Activated T-helper 1 cell treated with anti-CD3 and anti-CD28 coated beads, Interleukin-2, amount 50 U/mL, for 16 hours (primary cell): ENCODE results near the gene GRM8.
A peak's percentile ranks its signal among the peaks of the same experiment; 100 is the strongest.

Source experiments
- DNase-seq, 2 donors: peaks; one replicate each; pipeline ENCODE4 v3.0.0-alpha.2; 2020; ENCODE audit warnings: low read depth in 1 of 2, low spot score in 1 of 2

GRM8 gene

GRCh38 chr7:126750207-126750911 is 502.4 kb downstream of the GRM8 start:
- DNase-seq = no peak

GRCh38 chr7:126728967-126729366 is 523.8 kb downstream of the GRM8 start:
- DNase-seq = no peak

DNA sequence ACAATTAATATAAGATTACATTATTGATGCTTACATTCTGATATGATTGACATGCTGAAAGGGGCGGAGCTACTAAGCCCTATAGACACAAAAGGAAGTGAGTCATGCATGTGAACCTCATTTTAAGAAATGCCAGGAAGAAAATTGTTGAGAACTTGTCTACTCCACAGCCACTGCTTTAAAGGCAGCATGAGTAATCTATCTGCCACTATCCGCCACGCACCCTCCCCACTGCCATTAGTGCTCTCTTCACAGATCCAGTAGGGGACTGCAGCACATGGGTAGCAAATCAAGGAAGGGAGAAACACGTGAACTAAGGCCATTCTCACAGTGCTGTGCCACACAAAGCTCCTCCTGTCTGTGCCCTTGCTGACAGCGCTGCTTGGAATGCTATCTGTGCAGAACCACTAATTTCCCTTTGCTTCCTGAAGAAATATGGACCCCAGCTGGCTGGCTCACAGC is 524.8 kb downstream of the GRM8 start:
- no peak for DNase-seq

GRCh38 chr7:126723966-126724544 is 528.7 kb downstream of the GRM8 start:
- DNase-seq = no peak

GRCh38 chr7:126720232-126720631 is 532.5 kb downstream of the GRM8 start:
- DNase-seq = no peak

- no peak for DNase-seq
Measured at GRCh38 chr7:126718419-126718818, 534.3 kb downstream of the GRM8 start.

- DNase-seq = no peak
Measured at GRCh38 chr7:126716321-126716720, 536.4 kb downstream of the GRM8 start.

DNA sequence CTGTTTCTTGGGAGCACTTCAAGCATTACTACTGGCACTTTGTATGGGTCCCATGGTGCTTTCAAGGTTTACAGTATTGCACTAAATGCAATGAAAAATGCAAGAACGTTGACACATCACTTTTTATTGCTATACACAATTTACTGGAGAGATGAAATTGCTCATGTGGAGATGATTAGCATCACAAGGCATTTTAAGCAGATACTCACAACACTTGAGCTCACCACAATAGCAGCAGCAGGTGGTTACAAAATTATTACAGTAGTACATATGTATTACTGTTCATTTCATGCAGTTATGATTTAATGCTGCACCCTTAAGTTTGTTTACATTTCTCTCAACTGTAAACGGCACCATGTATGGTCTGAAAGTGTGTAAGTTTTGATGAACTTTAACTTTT is 537.7 kb downstream of the GRM8 start:
- DNase-seq = no peak

- no peak for DNase-seq
Measured at GRCh38 chr7:126702242-126703016, 550.3 kb downstream of the GRM8 start.

- DNase-seq = peak in 1 of 2 donors; percentile 15
Measured at GRCh38 chr7:126700807-126701604, 551.7 kb downstream of the GRM8 start.

GRCh38 chr7:126699707-126700106 is 553.0 kb downstream of the GRM8 start:
- no peak for DNase-seq

GRCh38 chr7:126698909-126699308 is 553.8 kb downstream of the GRM8 start:
- DNase-seq = no peak

GRCh38 chr7:126698446-126698845 is 554.3 kb downstream of the GRM8 start:
- DNase-seq = no peak

GRCh38 chr7:126696256-126697038 is 556.3 kb downstream of the GRM8 start:
- no peak for DNase-seq

- no peak for DNase-seq
Measured at GRCh38 chr7:126690848-126691751, 561.6 kb downstream of the GRM8 start.

GRCh38 chr7:126690104-126690503 is 562.6 kb downstream of the GRM8 start:
- no peak for DNase-seq

GRCh38 chr7:126689037-126689436 is 563.7 kb downstream of the GRM8 start:
- DNase-seq = no peak

DNA sequence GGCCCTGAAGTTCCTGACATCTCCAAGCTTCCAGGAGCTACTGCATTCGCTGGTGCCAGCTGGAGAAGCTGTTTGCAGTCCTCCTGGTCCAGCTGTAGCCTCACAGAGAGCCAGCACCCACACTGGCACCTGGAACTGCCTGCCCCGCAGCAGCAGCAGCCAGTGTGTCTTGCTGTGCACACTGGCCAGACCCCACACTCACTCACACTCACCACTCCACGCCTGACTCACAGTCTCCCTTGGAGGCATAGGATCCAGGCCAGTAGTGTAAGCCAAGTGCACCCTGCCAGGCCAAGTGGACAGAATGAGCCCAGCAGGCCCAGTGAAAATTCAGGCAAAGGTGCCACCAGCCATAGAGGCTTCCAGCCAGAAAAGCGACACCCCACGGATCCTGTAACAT is 566.3 kb downstream of the GRM8 start:
- no peak for DNase-seq

DNA sequence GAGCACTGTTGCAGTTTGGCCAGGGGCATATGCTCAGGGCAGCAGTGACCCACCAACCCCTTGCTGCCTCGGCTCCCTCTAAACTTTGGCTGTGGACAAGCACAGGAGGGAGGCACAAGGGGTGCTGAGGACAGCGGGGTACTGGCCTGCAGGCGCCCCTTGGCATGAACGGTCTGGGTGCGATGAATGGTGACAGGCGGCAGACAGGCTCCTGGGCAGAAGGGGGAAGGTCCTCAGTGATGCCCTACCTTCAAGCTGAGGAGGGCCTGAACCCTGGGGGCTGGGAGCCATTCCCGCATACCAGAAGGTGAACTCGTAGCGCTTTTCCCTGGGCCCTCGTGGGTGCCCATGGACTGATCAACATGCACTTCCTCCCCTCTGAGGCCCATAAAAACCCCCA is 567.1 kb downstream of the GRM8 start:
- DNase-seq = no peak
